Keratinocyte (primary cell): ENCODE measurements around the gene TRIM63.

Experiments used
- CTCF ChIP-seq, 3 experiments: IDR thresholded peaks in 1 of 3; conservative IDR thresholded peaks in 1 of 3; optimal IDR thresholded peaks in 1 of 3; 2 replicates in 2 of 3; 3 replicates in 1 of 3; pipeline versions ENCODE3 to v1.5.1; 2011; ENCODE audit warnings: low read length in 3 of 3, mild to moderate bottlenecking in 3 of 3, moderate library complexity in 2 of 3, control low read depth in 1 of 3, inconsistent platforms in 1 of 3; ENCODE audit not compliant: insufficient read depth in 2 of 3; ENCODE audit errors: extremely low read depth in 1 of 3
- EZH2 ChIP-seq: IDR thresholded peaks from one replicate; pipeline ENCODE4 v1.6.1; 2012; ENCODE audit warnings: inconsistent platforms, mild to moderate bottlenecking, low read length, moderate library complexity

- TF ChIP-seq CTCF (optimal IDR thresholded peaks at IDR 0.05 in 1 of 3, IDR thresholded peaks at IDR 0.05 in 1 of 3, conservative IDR thresholded peaks at IDR 0.05 in 1 of 3; ENCODE audit: extremely low read depth in 1 of 3, insufficient read depth in 2 of 3, low read length in 3 of 3) (no peak), EZH2 (no peak)
These were observed 45.0 kb downstream of the TRIM63 start for GRCh38 chr1:26022404-26022779.
